Tibial artery (tissue), 4 donors: ENCODE results near the gene AKAP13.
"Not testable (repeated sequence)": the region's sequence is repeated elsewhere in the genome, so short reads cannot be mapped to it uniquely, and the experiment has no call there.

Experiments
- DNase-seq, 2 donors: peaks; one replicate each; pipeline ENCODE4 v3.0.0-alpha.2; 2019
- H3K27ac ChIP-seq, 2 donors: fragments of 200-600 bp; sonication (generic) in 1 of 2; 1 replicate in 1 of 2; 2 replicates in 1 of 2; pipeline ENCODE4 v1.5.1; 2018 to 2019; ENCODE audit warnings: mild to moderate bottlenecking in 1 of 2
- H3K27me3 ChIP-seq, 2 donors: fragments of 200-600 bp; sonication (generic) in 1 of 2; one replicate each; pipeline versions ENCODE4 v1.5.1 to v1.6.0; 2016 to 2019
- H3K36me3 ChIP-seq, 3 donors: fragments of 200-600 bp; sonication (generic) in 2 of 3; one replicate each; pipeline ENCODE4 v1.5.1; 2016 to 2019; ENCODE audit warnings: mild to moderate bottlenecking in 2 of 3
- H3K4me1 ChIP-seq, 4 donors: fragments of 200-600 bp; sonication (generic) in 2 of 4; 1 replicate in 3 of 4; 2 replicates in 1 of 4; pipeline ENCODE4 v1.5.1; 2016 to 2019
- H3K4me3 ChIP-seq, 2 donors: fragments of 200-600 bp; sonication (generic) in 1 of 2; 1 replicate in 1 of 2; 2 replicates in 1 of 2; pipeline ENCODE4 v1.5.1; 2018 to 2019; ENCODE audit warnings: mild to moderate bottlenecking in 2 of 2
- H3K9me3 ChIP-seq, 3 donors: fragments of 200-600 bp; sonication (generic) in 1 of 3; one replicate each; pipeline ENCODE4 v1.5.1; 2016 to 2019
- intact Hi-C: fragments of 100-400 bp; cut with DNase I; formaldehyde crosslinking; loops from one replicate; pipeline ENCODE4 v1.15.0; 2023; ENCODE audit warnings: low total_unique reads
- TF ChIP-seq, protein P1 (sequence below), 2 experiments: fragments of 200-600 bp in 1 of 2; fragments of 450-650 bp in 1 of 2; IDR thresholded peaks; one replicate each; pipeline ENCODE4 v1.5.1; 2017 to 2019; ENCODE audit warnings: antibody characterized with exemption in 2 of 2, mild to moderate bottlenecking in 1 of 2, moderate library complexity in 1 of 2

The AKAP13 gene

DNA sequence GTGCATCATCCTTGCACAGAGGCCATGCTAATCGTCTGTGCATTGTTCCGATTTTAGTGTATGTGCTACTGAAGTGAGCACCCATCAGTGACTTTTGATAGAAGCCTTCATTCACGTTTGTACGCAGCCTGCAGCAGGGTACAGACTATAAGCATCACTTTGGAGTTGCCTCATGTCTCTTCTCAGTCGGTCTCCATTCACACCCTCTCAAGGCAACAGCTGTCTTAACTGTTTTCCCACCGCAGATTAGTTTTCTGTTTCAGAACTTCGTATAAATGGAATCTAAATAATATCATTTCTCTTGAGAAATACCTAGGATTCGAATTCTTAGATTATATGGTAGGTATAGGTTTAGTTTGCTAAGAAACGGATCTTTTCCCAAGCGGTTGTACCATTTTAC is 271.1 kb downstream of the AKAP13 start:
- Histone ChIP-seq H3K9me3 (no peaks in the 10 kb centered on the region), H3K27me3 (no peaks in the 10 kb centered on the region), H3K27ac (no peak overlapping the region), H3K36me3 (peaks cover 19 to 54% (median 39%) of the 10 kb centered on the region in 3 donors), H3K4me1 (peaks cover 0 to 25% (median 12%) of the 10 kb centered on the region in 4 donors), H3K4me3 (no peak overlapping the region)
- TF ChIP-seq, protein P1, sequence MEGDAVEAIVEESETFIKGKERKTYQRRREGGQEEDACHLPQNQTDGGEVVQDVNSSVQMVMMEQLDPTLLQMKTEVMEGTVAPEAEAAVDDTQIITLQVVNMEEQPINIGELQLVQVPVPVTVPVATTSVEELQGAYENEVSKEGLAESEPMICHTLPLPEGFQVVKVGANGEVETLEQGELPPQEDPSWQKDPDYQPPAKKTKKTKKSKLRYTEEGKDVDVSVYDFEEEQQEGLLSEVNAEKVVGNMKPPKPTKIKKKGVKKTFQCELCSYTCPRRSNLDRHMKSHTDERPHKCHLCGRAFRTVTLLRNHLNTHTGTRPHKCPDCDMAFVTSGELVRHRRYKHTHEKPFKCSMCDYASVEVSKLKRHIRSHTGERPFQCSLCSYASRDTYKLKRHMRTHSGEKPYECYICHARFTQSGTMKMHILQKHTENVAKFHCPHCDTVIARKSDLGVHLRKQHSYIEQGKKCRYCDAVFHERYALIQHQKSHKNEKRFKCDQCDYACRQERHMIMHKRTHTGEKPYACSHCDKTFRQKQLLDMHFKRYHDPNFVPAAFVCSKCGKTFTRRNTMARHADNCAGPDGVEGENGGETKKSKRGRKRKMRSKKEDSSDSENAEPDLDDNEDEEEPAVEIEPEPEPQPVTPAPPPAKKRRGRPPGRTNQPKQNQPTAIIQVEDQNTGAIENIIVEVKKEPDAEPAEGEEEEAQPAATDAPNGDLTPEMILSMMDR (IDR thresholded peaks at IDR 0.05) = no peak
- DNase-seq = no peak
- intact Hi-C loops = no loop called here

DNA sequence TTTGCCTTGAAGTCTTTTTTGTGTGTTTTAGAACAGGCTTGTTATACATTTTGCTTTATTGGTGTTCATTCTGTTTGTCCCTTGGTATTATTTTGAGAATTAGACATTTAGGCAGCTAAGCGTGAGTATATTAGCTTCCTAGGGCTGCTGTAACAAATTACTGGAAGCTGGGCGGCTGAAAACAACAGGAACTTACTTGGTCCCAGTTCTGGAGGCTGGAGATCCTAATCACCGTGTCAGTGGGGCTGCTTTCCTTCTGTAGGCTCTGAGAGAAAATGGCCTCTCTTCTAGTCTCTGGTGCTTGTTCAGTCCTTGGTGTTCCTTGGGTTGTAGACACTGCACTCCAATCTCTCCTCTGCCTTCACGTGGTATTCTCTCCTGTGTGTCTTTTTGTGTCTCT is 272.1 kb downstream of the AKAP13 start:
- Histone ChIP-seq H3K27ac (no peak overlapping the region), H3K4me1 (peaks cover 0 to 23% (median 12%) of the 10 kb centered on the region in 4 donors), H3K9me3 (no peaks in the 10 kb centered on the region), H3K36me3 (peaks cover 23 to 50% (median 41%) of the 10 kb centered on the region in 3 donors), H3K27me3 (no peaks in the 10 kb centered on the region), H3K4me3 (no peak overlapping the region)
- DNase-seq = no peak
- TF ChIP-seq, protein P1 (IDR thresholded peaks at IDR 0.05) = no peak
- intact Hi-C loops = no loop called here

DNA sequence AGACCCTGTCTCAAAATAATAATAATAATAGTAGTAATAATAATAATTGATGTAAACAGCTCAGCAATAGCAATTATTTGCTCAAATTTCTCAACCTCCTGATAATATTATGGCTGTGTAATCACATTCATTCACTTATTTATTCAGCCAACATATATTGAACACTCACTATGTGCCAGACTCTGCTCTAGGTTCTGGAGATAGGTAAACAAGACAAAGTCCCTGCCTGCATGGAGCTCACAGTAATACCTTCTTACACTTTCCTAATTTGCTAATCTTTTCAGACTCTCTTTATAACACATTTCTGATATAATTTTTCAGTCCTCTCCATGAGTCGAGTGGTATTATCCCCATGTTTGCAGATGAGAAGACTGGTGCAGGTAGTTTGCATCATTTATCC is 276.7 kb downstream of the AKAP13 start:
- H3K27me3 ChIP-seq = no peaks in the 10 kb centered on the region
- H3K4me3 ChIP-seq = no peak overlapping the region
- DNase-seq = no peak
- no peaks in the 10 kb centered on the region for H3K9me3 ChIP-seq
- H3K27ac ChIP-seq = no peak overlapping the region
- H3K36me3 ChIP-seq = peaks cover 29 to 73% (median 51%) of the 10 kb centered on the region in 3 donors
- TF ChIP-seq, protein P1 (IDR thresholded peaks at IDR 0.05) = no peak
- H3K4me1 ChIP-seq = no peaks in the 10 kb centered on the region
- intact Hi-C loops = no loop called here

DNA sequence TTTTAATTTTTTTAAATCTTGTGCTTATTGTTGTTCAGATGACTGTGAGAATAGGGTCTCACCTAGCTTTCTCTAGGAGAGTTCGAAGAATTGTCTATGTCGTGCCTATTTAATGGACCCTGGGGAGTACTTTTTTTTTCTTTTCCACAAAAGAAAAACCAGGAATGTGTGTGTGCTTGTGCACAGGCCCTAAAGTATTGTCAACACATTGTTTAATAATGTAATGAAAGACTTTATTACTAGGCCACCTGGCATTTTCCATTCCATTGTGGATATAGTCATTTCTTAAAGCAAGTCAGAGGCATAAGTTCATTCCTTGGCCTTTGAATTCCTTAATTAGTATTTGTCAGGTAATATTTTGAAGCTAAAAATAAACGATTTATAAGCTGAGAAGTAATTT is 278.4 kb downstream of the AKAP13 start:
- no peak overlapping the region for H3K4me3 ChIP-seq
- intact Hi-C loops = no loop called here
- TF ChIP-seq, protein P1 (IDR thresholded peaks at IDR 0.05) = no peak
- no peak for DNase-seq
- no peak overlapping the region for H3K27ac ChIP-seq
- peaks cover 42 to 76% (median 53%) of the 10 kb centered on the region in 3 donors for H3K36me3 ChIP-seq
- no peaks in the 10 kb centered on the region for H3K27me3 ChIP-seq
- H3K4me1 ChIP-seq = no peaks in the 10 kb centered on the region
- H3K9me3 ChIP-seq = no peaks in the 10 kb centered on the region

DNA sequence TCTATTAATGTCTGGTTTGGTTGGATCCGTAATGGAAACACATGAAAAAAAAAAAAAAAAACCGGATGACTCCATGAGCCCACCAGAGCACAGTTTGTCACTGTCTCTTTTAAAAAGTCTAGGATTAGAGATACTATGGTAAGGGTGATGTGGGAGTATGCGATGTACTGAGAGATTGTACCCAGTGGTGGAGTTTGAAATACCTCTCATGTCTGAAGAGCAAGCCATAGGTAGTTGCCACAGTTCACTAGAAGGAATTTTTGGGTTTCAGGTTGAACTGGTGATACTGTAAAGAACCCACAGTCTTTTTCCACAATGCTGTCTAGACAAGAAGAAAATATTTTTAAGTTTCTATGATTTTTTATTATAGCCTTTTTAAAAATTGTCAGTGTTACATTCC is 281.5 kb downstream of the AKAP13 start:
- no peak for DNase-seq
- Histone ChIP-seq H3K27ac (no peak overlapping the region), H3K4me3 (no peak overlapping the region), H3K36me3 (peaks cover 39 to 70% (median 55%) of the 10 kb centered on the region in 3 donors), H3K4me1 (peaks cover 0 to 4% (median 0%) of the 10 kb centered on the region in 4 donors), H3K27me3 (no peaks in the 10 kb centered on the region), H3K9me3 (no peaks in the 10 kb centered on the region)
- TF ChIP-seq, protein P1 (IDR thresholded peaks at IDR 0.05) = no peak
- intact Hi-C loops = no loop called here

DNA sequence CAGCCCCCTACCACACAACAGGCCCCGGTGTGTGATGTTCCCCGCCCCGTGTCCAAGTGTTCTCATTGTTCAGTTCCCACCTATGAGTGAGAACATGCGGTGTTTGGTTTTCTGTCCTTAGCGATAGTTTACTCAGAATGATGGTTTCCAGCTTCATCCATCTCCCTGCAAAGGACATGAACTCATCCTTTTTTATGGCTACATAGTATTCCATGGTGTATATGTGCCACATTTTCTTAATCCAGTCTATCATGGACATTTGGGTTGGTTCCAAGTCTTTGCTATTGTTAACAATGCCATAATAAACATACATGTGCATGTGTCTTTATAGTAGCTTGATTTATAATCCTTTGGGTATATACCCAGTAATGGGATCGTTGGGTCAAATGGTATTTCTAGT is 285.3 kb downstream of the AKAP13 start:
- DNase-seq, H3K4me3 ChIP-seq, H3K27ac ChIP-seq, intact Hi-C loops, H3K27me3 ChIP-seq, H3K9me3 ChIP-seq: not testable (repeated sequence)
- peaks cover 39 to 60% (median 47%) of the 10 kb centered on the region in 3 donors for H3K36me3 ChIP-seq
- peaks cover 0 to 25% (median 11%) of the 10 kb centered on the region in 4 donors for H3K4me1 ChIP-seq
